ENCODE data around the gene CCDC121. TPM values are rescaled to one million over a fixed set of nuclear protein-coding genes. Genes with fewer than 3 reads are reported as not detected.

The CCDC121 gene
- total and polyA plus RNA-seq, 2 of the 4 experiments (the other 2 are of a cell fraction): 0.65 to 2.0 TPM

DNA sequence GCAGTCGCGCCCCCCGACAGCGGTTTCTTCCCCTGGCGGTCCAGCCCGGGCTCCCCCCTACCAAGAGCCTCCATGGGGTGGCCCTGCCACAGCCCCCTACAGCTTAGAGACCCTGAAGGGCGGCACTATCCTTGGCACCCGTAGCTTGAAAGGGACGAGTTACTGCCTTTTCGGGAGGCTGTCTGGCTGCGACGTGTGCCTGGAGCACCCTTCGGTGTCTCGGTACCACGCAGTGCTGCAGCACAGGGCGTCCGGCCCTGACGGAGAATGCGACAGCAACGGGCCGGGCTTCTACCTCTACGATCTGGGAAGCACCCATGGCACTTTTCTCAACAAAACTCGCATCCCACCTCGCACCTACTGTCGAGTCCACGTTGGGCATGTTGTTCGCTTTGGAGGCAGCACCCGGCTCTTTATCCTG, 35.4 kb upstream of the CCDC121 start:
- H3K23ac ChIP-seq (ENCODE audit: low read depth, low read length): peak overlapping the region; percentile 23; the same call in 1 of the 2 replicates
- peak overlapping the region; percentile 85 for H3K4me3 ChIP-seq (ENCODE audit: insufficient read depth, low read depth, low read length)
- H2BK5ac ChIP-seq (ENCODE audit: low read depth, low read length, poor library complexity, severe bottlenecking): peak overlapping the region; percentile 97
- H3K79me1 ChIP-seq (ENCODE audit: low read depth in 1 of 2, low read length in 2 of 2): peaks cover 15 to 41% of the 10 kb centered on the region in 2 experiments
- dilution Hi-C loops (cut with HindIII; ENCODE audit: low sequenced_read_pairs, unreplicated experiment): no loop called here
- peak overlapping the region; percentile 55 for H3K4ac ChIP-seq (ENCODE audit: low read depth, low read length)
- POLR2A ChIA-PET (ENCODE audit: unreplicated experiment): no interaction called here
- H4K91ac ChIP-seq (ENCODE audit: insufficient read depth, low read depth, low read length): no peak overlapping the region; the same call in 1 of the 2 replicates
- H3K9me3 ChIP-seq (ENCODE audit: control insufficient read depth, insufficient read depth, low read length): no peaks in the 10 kb centered on the region
- H3K36me3 ChIP-seq (ENCODE audit: control insufficient read depth, insufficient read depth, low read length): peaks cover 15% of the 10 kb centered on the region
- peak overlapping the region; percentile 86 for H3K27ac ChIP-seq (ENCODE audit: insufficient read depth, low read length)
- H3K14ac ChIP-seq (replicated peaks; ENCODE audit: low read depth, low read length): 0 out of 2 replicates have a peak overlapping the region, but pooled peaks have one; percentile 19
- no peak overlapping the region for H3K18ac ChIP-seq (ENCODE audit: low read depth, low read length)
- peak overlapping the region; percentile 10; the same call in 1 of the 2 replicates for H2AK5ac ChIP-seq (ENCODE audit: low read depth, low read length)
- no peak overlapping the region for H2BK20ac ChIP-seq (ENCODE audit: low read depth, low read length)
- peak overlapping the region; percentile 85 for H2AK9ac ChIP-seq (replicated peaks; ENCODE audit: low read depth, low read length, poor library complexity)
- in situ Hi-C loops (cut with MboI; ENCODE audit: low sequenced_read_pairs): no loop called here
- peak overlapping the region; percentile 93 for H3K9ac ChIP-seq (ENCODE audit: low read depth, low read length)
- H3K4me2 ChIP-seq (ENCODE audit: low read depth, low read length): peak overlapping the region; percentile 99
- no peak overlapping the region for H2BK15ac ChIP-seq (ENCODE audit: low read depth, low read length)
- H2BK120ac ChIP-seq (ENCODE audit: low read depth, low read length): no peak overlapping the region
- H3K56ac ChIP-seq (ENCODE audit: extremely low read depth, insufficient read depth, low read length): no peak overlapping the region; the same call in 1 of the 2 replicates
- peaks cover 6% of the 10 kb centered on the region; the same call in 1 of the 2 replicates for H3K9me1 ChIP-seq (ENCODE audit: insufficient read depth, low read length)
- peak; percentile 31 for ATAC-seq (ENCODE audit: low read depth)
- WGBS, 2 experiments (ENCODE audit: extremely low coverage in 2 of 2, insufficient read length in 1 of 2): 4% methylated on average over 17 of the region's 28 CpGs; no CpG with 5 or more reads in 1 of the 2 experiments
- H4K8ac ChIP-seq (ENCODE audit: low read depth in 2 of 2, low read length in 2 of 2): peak overlapping the region; percentile 95 to 99
- TF ChIP-seq RCOR1 (IDR thresholded peaks at IDR 0.05; ENCODE audit: insufficient replicate concordance, low read length): no peak
- TF ChIP-seq MAZ (IDR thresholded peaks at IDR 0.05; ENCODE audit: borderline replicate concordance, low read depth, low read length): no peak
- TF ChIP-seq CHD1 (IDR thresholded peaks at IDR 0.05; ENCODE audit: low read depth, low read length): no peak
- TF ChIP-seq FOS (IDR thresholded peaks at IDR 0.05; ENCODE audit: low read depth, low read length): no peak
- TF ChIP-seq RAD21 (IDR thresholded peaks at IDR 0.05; ENCODE audit: low read length): no peak
- no peak for TF ChIP-seq NFE2L2 (IDR thresholded peaks at IDR 0.05; ENCODE audit: low read depth, low read length)
- no peak for TF ChIP-seq SMC3 (IDR thresholded peaks at IDR 0.05; ENCODE audit: low read depth, low read length)
- TF ChIP-seq MAFK (IDR thresholded peaks at IDR 0.05; ENCODE audit: low read depth, low read length): no peak
- TF ChIP-seq ELK1 (IDR thresholded peaks at IDR 0.05; ENCODE audit: borderline replicate concordance, low read depth, low read length): no peak
- TF ChIP-seq, protein P1, sequence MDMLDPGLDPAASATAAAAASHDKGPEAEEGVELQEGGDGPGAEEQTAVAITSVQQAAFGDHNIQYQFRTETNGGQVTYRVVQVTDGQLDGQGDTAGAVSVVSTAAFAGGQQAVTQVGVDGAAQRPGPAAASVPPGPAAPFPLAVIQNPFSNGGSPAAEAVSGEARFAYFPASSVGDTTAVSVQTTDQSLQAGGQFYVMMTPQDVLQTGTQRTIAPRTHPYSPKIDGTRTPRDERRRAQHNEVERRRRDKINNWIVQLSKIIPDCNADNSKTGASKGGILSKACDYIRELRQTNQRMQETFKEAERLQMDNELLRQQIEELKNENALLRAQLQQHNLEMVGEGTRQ (IDR thresholded peaks at IDR 0.05; ENCODE audit: low read depth, low read length): no peak
- no peak for TF ChIP-seq POLR2A (IDR thresholded peaks at IDR 0.05; ENCODE audit: low read depth, low read length)
- no peak for TF ChIP-seq MXI1 (IDR thresholded peaks at IDR 0.05; ENCODE audit: borderline replicate concordance, low read depth, low read length)
- TF ChIP-seq, protein P2, sequence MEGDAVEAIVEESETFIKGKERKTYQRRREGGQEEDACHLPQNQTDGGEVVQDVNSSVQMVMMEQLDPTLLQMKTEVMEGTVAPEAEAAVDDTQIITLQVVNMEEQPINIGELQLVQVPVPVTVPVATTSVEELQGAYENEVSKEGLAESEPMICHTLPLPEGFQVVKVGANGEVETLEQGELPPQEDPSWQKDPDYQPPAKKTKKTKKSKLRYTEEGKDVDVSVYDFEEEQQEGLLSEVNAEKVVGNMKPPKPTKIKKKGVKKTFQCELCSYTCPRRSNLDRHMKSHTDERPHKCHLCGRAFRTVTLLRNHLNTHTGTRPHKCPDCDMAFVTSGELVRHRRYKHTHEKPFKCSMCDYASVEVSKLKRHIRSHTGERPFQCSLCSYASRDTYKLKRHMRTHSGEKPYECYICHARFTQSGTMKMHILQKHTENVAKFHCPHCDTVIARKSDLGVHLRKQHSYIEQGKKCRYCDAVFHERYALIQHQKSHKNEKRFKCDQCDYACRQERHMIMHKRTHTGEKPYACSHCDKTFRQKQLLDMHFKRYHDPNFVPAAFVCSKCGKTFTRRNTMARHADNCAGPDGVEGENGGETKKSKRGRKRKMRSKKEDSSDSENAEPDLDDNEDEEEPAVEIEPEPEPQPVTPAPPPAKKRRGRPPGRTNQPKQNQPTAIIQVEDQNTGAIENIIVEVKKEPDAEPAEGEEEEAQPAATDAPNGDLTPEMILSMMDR (conservative IDR thresholded peaks at IDR 0.05; ENCODE audit: low read depth, low read length): no peak
- TF ChIP-seq RFX5 (IDR thresholded peaks at IDR 0.05; ENCODE audit: low read depth, low read length): no peak
- no peak for TF ChIP-seq CEBPB (IDR thresholded peaks at IDR 0.05; ENCODE audit: low read depth, low read length)
- TF ChIP-seq BHLHE40 (IDR thresholded peaks at IDR 0.05; ENCODE audit: low read depth, low read length): no peak
- intact Hi-C loops (cut with micrococcal nuclease): no loop called here
- peaks cover 5% of the 10 kb centered on the region for H3K4me1 ChIP-seq (ENCODE audit: control insufficient read depth, insufficient read depth, low read length)
- peak overlapping the region; percentile 88 for H4K5ac ChIP-seq (ENCODE audit: low read depth, low read length)
- H4K20me1 ChIP-seq (ENCODE audit: insufficient read depth, low read length): no peaks in the 10 kb centered on the region
- no peak for DNase-seq
- TSS peak; percentile 97 for BruUV-seq (replicated peaks)
- CTCF ChIA-PET: no interaction called here
- no peaks in the 10 kb centered on the region for H3K27me3 ChIP-seq (ENCODE audit: control insufficient read depth, insufficient read depth, low read length)
- H2AFZ ChIP-seq (replicated peaks; ENCODE audit: low read length, poor library complexity): peak overlapping the region; percentile 100
